GM21526 (cell line): Measurements from ENCODE around the gene KBTBD8.
A peak's percentile ranks its signal among the peaks of the same experiment; 100 is the strongest.

Experiments
- ATAC-seq: cut with Tn5 transposase; IDR thresholded peaks from one replicate; pipeline ENCODE4 v1.9.1; 2021; ENCODE audit warnings: moderate library complexity; ENCODE audit not compliant: unreplicated experiment, low FRiP score

Gene KBTBD8

GRCh38 chr3:67033079-67033478 lies 35.0 kb downstream of the KBTBD8 start:
- no peak for ATAC-seq

DNA sequence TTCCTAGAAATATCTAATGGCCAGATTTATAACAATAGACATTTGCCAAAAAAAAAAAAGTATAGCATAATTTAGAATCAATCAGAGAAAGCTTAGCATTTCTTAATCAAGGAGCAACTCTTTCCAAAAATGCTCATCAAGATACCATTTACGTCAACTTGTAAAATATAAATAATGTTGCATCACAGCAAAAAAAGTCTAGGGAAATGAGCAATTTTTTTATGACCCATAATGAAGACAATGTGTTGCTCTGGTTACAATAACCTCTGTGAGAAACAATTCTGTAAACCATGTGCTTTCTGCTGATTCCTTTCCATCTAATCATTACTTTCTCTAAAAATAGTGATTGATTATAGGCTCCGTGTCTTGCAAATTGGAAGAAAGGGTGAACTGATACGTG lies 36.3 kb downstream of the KBTBD8 start:
- ATAC-seq: no peak

DNA sequence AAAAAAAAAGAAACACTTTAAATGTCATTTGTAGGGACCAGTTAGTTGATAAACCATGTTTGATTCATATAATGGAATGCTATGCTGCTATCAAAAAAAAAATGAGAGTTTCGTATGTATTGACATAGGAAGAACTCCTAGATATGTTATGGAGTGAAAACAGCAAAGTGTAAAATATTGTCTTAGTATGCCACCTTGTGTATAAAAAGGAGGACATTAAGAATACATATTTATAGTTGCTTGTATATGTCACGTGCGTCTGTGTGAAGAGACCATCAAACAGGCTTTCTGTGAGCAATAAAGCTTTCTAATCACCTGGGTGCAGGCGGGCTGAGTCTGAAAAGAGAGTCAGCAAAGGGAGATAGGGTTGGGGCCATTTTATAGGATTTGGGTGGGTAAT lies 39.5 kb downstream of the KBTBD8 start:
- no peak for ATAC-seq

DNA sequence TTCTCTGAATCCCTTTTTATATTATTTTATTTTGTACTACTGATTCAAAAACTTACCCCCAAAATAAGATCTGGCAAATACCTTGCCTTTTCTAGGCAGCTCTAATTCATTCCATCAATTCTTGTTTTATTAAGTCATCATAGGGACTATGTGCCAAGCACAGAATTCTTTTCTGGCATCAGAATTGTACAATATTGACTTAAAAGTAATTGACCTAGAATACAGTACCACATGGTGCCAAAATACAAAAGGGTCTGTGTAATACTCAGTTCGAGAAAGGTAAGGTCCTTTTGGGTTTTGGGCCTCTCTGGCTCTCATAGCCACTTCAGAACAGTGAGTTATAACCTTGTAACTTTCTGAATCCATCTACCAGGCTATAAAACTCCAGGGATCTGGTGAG lies 46.2 kb downstream of the KBTBD8 start:
- no peak for ATAC-seq

- ATAC-seq: no peak
Observed at GRCh38 chr3:67044955-67045354, 46.8 kb downstream of the KBTBD8 start.

DNA sequence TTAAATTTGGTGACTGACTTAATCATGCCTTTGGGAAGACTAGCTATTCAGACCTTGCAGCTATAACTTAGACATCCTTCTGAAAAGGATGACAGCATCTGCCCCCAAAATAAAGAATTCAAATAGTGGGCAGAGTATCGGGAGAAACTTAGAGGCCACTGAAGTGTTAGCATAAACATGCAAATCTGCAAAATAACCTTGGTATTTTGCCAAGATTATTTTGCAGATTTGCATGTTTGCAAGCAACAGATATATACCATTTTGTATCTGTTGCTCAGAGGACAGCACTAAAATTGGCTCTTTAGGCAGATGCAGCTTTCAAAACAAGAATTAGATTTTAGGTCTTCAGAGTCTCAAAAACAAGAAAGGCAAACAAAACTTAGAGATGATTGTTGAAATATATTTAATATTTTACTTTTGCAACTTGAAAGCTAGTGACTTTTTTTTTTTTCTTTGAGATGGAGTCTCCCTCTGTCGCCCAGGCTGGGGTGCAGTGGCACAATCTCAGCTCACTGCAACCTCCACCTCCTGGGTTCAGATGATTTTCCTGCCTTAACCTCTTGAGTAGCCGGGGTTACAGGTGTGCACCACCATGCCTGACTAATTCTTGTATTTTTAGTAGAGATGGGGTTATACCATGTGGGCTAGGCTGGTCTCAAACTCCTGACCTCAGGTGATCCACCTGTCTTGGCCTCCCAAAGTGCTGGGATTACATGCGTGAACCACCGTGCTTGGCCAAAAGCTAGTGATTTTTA lies 47.8 kb downstream of the KBTBD8 start:
- no peak for ATAC-seq

GRCh38 chr3:67047051-67047450 lies 48.9 kb downstream of the KBTBD8 start:
- ATAC-seq: no peak

GRCh38 chr3:67048067-67048714 lies 50.1 kb downstream of the KBTBD8 start:
- ATAC-seq: peak; percentile 92

- ATAC-seq: peak; percentile 69
Observed at GRCh38 chr3:67048715-67049074, 50.6 kb downstream of the KBTBD8 start.

- no peak for ATAC-seq
Observed at GRCh38 chr3:67059443-67059842, 61.3 kb downstream of the KBTBD8 start.
